IMR-90 (cell line): ENCODE results near the gene CTIF. TPM values are rescaled to one million over a fixed set of nuclear protein-coding genes. Genes with fewer than 3 reads are reported as not detected.

Source experiments
- ATAC-seq: fragments of 200-7000 bp; cut with Tn5 transposase; 2 replicates; pipeline ENCODE4 v1.9.1; 2020; ENCODE audit warnings: low read depth, mild to moderate bottlenecking, moderate library complexity
- BruUV-seq: library from RNA; stranded (reverse); fragments of 400-500 nt; replicated peaks from 2 replicates; lab custom pipeline; 2021; lab: Mats Ljungman, UMichigan
- CTCF ChIA-PET: fragments of 300-600 bp; formaldehyde crosslinking; extraction: SDS; loops from one replicate; lab custom pipeline; 2021; ENCODE audit warnings: antibody characterized with exemption; lab: Yijun Ruan, JAX
- POLR2A ChIA-PET: fragments of 300-600 bp; sonication (Branson Sonifier 250); formaldehyde crosslinking; loops from one replicate; lab custom pipeline; 2022; ENCODE audit warnings: antibody characterized with exemption; ENCODE audit not compliant: unreplicated experiment; lab: Charles Lee
- DNase-seq: peaks from one replicate; pipeline ENCODE4 v3.0.0; 2013
- H2AFZ ChIP-seq: replicated peaks from 2 replicates; pipeline ENCODE3; 2013; ENCODE audit warnings: low read length, mild to moderate bottlenecking; ENCODE audit not compliant: poor library complexity
- H2AK5ac ChIP-seq: 2 replicates; pipeline ENCODE4 v1.6.1; 2013; ENCODE audit warnings: low read depth, low read length, inconsistent platforms
- H2AK9ac ChIP-seq: replicated peaks from 2 replicates; pipeline ENCODE3; 2013; ENCODE audit warnings: mild to moderate bottlenecking, low read depth, low read length, moderate library complexity; ENCODE audit not compliant: poor library complexity
- H2BK120ac ChIP-seq: 2 replicates; pipeline ENCODE4 v1.6.1; 2013; ENCODE audit warnings: low read depth, low read length, inconsistent platforms
- H2BK15ac ChIP-seq: 3 replicates; pipeline ENCODE4 v1.6.1; 2013; ENCODE audit warnings: low read depth, low read length, inconsistent platforms
- H2BK20ac ChIP-seq: 2 replicates; pipeline ENCODE4 v1.6.1; 2013; ENCODE audit warnings: low read depth, mild to moderate bottlenecking, inconsistent platforms, low read length, moderate library complexity
- H2BK5ac ChIP-seq: 2 replicates; pipeline ENCODE4 v1.6.1; 2013; ENCODE audit warnings: mild to moderate bottlenecking, low read depth, low read length, inconsistent platforms; ENCODE audit not compliant: poor library complexity, severe bottlenecking
- H3K14ac ChIP-seq: replicated peaks from 2 replicates; pipeline ENCODE4 v1.6.1; 2013; ENCODE audit warnings: low read depth, low read length, inconsistent platforms
- H3K18ac ChIP-seq: 2 replicates; pipeline ENCODE4 v1.6.1; 2013; ENCODE audit warnings: low read depth, low read length, control low read depth
- H3K23ac ChIP-seq: 2 replicates; pipeline ENCODE4 v1.6.1; 2013; ENCODE audit warnings: low read depth, low read length, inconsistent platforms
- H3K27ac ChIP-seq: 2 replicates; pipeline ENCODE4 v1.5.1; 2013; ENCODE audit warnings: mild to moderate bottlenecking, control low read depth, low read length; ENCODE audit not compliant: insufficient read depth
- H3K27me3 ChIP-seq: 2 replicates; pipeline ENCODE4 v1.6.1; 2013; ENCODE audit warnings: low read length; ENCODE audit not compliant: control insufficient read depth, insufficient read depth
- H3K36me3 ChIP-seq: 2 replicates; pipeline ENCODE4 v1.6.1; 2013; ENCODE audit warnings: low read length, mixed read lengths; ENCODE audit not compliant: control insufficient read depth, insufficient read depth
- H3K4ac ChIP-seq: 2 replicates; pipeline ENCODE4 v1.6.1; 2013; ENCODE audit warnings: low read depth, low read length, inconsistent platforms
- H3K4me1 ChIP-seq: 2 replicates; pipeline ENCODE4 v1.6.1; 2013; ENCODE audit warnings: low read length, mixed read lengths; ENCODE audit not compliant: control insufficient read depth, insufficient read depth
- H3K4me2 ChIP-seq: 2 replicates; pipeline ENCODE4 v1.6.1; 2013; ENCODE audit warnings: low read depth, mild to moderate bottlenecking, control low read depth, low read length, moderate library complexity
- H3K4me3 ChIP-seq: 2 replicates; pipeline ENCODE4 v1.5.1; 2013; ENCODE audit warnings: low read depth, mild to moderate bottlenecking, control low read depth, low read length, moderate library complexity; ENCODE audit not compliant: insufficient read depth
- H3K56ac ChIP-seq: 2 replicates; pipeline ENCODE4 v1.6.1; 2013; ENCODE audit warnings: low read length, inconsistent platforms; ENCODE audit not compliant: insufficient read depth; ENCODE audit errors: extremely low read depth
- H3K79me1 ChIP-seq, 2 experiments: 2 replicates each; pipeline ENCODE4 v1.6.1; 2013; ENCODE audit warnings: low read length in 2 of 2, inconsistent platforms in 1 of 2, low read depth in 1 of 2
- H3K9ac ChIP-seq: 2 replicates; pipeline ENCODE4 v1.6.1; 2013; ENCODE audit warnings: low read depth, low read length, control low read depth
- H3K9me1 ChIP-seq: 2 replicates; pipeline ENCODE4 v1.6.1; 2013; ENCODE audit warnings: low read length, inconsistent platforms; ENCODE audit not compliant: insufficient read depth
- H3K9me3 ChIP-seq: 2 replicates; pipeline ENCODE4 v1.6.1; 2013; ENCODE audit warnings: low read length; ENCODE audit not compliant: control insufficient read depth, insufficient read depth
- H4K20me1 ChIP-seq: 2 replicates; pipeline ENCODE4 v1.6.1; 2013; ENCODE audit warnings: low read length, inconsistent platforms; ENCODE audit not compliant: insufficient read depth
- H4K5ac ChIP-seq: 2 replicates; pipeline ENCODE4 v1.6.1; 2013; ENCODE audit warnings: mild to moderate bottlenecking, low read depth, low read length, control low read depth
- H4K8ac ChIP-seq, 2 experiments: 2 replicates each; pipeline ENCODE4 v1.6.1; 2013; ENCODE audit warnings: low read depth in 2 of 2, low read length in 2 of 2, control low read depth in 1 of 2, inconsistent platforms in 1 of 2
- H4K91ac ChIP-seq: 2 replicates; pipeline ENCODE4 v1.6.1; 2013; ENCODE audit warnings: low read depth, low read length, inconsistent platforms; ENCODE audit not compliant: insufficient read depth
- CHD1 ChIP-seq: IDR thresholded peaks from 2 replicates; pipeline ENCODE4 v1.6.1; 2012; ENCODE audit warnings: low read depth, low read length, improper control_type of control experiment
- MAFK ChIP-seq: IDR thresholded peaks from 2 replicates; pipeline ENCODE4 v1.6.1; 2012; ENCODE audit warnings: low read depth, low read length, improper control_type of control experiment
- RCOR1 ChIP-seq: IDR thresholded peaks from 2 replicates; pipeline ENCODE4 v1.6.1; 2012; ENCODE audit warnings: mild to moderate bottlenecking, low read length, improper control_type of control experiment; ENCODE audit not compliant: insufficient replicate concordance
- WGBS, 2 experiments: methylation state at CpG; one replicate each; pipeline versions ENCODE4 v1.1.5 to v1.1.7; 2013; ENCODE audit warnings: missing lambda C conversion rate in 2 of 2; ENCODE audit not compliant: insufficient read length in 1 of 2; ENCODE audit errors: extremely low coverage in 2 of 2; 5-methylcytosine and 5-hydroxymethylcytosine counted together
- dilution Hi-C: fragments of 300-500 bp; cut with HindIII; formaldehyde crosslinking; loops from one replicate; pipeline ENCODE4 v1.14.3; 2018; ENCODE audit warnings: low sequenced_read_pairs; ENCODE audit not compliant: unreplicated experiment
- in situ Hi-C: fragments of 300-500 bp; cut with MboI; formaldehyde crosslinking; loops from 3 replicates; pipeline ENCODE4 v1.14.3; 2019; ENCODE audit warnings: low sequenced_read_pairs, inconsistent platforms, mixed read lengths
- intact Hi-C: fragments of 100-400 bp; cut with micrococcal nuclease; formaldehyde crosslinking; loops from 2 replicates; pipeline ENCODE4 v1.10.0; 2022
- polyA plus RNA-seq, 3 experiments: library from polyadenylated mRNA; depleted of rRNA; stranded (reverse); fragments of >200 nt; gene quantifications; 2 replicates each; pipeline ENCODE4 v1.2.3, GENCODE V29; 2012; ENCODE audit warnings: low replicate concordance in 1 of 3
- total RNA-seq: library from RNA; depleted of rRNA; stranded (reverse); fragments of >200 nt; gene quantifications from 2 replicates; pipeline ENCODE4 v1.2.3, GENCODE V29; 2012
- TF ChIP-seq, protein P1 (sequence below): conservative IDR thresholded peaks from 2 replicates; pipeline ENCODE4 v1.5.1; 2012; ENCODE audit warnings: mild to moderate bottlenecking, low read depth, low read length, improper control_type of control experiment

Gene CTIF
- total and polyA plus RNA-seq, 2 of the 4 experiments (the other 2 are of a cell fraction) = 25.1 to 57.0 TPM

GRCh38 chr18:48821251-48821590 lies 282.4 kb downstream of the CTIF start:
- Histone ChIP-seq H3K14ac (no peak overlapping the region), H3K4me2 (no peak overlapping the region), H2AK5ac (no peak overlapping the region), H3K27ac (no peak overlapping the region), H2BK20ac (no peak overlapping the region), H4K5ac (no peak overlapping the region), H4K20me1 (0 out of 2 replicates have a peak, but pooled peaks cover under 1% of the 10 kb centered on the region), H3K56ac (no peak overlapping the region), H3K9me1 (peaks cover 16% of the 10 kb centered on the region; the same call in 1 of the 2 replicates), H3K9me3 (no peaks in the 10 kb centered on the region), H2BK15ac (no peak overlapping the region), H3K4ac (no peak overlapping the region), H3K79me1 (peaks cover 13 to 47% of the 10 kb centered on the region in 2 experiments), H3K4me1 (peaks cover 7% of the 10 kb centered on the region; the same call in 1 of the 2 replicates), H2BK5ac (no peak overlapping the region), H2BK120ac (no peak overlapping the region), H3K9ac (no peak overlapping the region), H4K8ac (no peak overlapping the region), H3K18ac (no peak overlapping the region), H3K23ac (peak overlapping the region; percentile 11; the same call in 1 of the 2 replicates), H3K27me3 (no peaks in the 10 kb centered on the region), H4K91ac (no peak overlapping the region), H2AK9ac (no peak overlapping the region), H3K4me3 (no peak overlapping the region), H3K36me3 (peaks cover 40% of the 10 kb centered on the region), H2AFZ (no peak overlapping the region)
- 98% methylated on average over 4 of the region's 5 CpGs; no CpG with 5 or more reads in 1 of the 2 experiments for WGBS, 2 experiments
- in situ Hi-C loops (no loop called here), dilution Hi-C loops (no loop called here), intact Hi-C loops (no loop called here)
- POLR2A ChIA-PET = no interaction called here
- ATAC-seq (no peak), DNase-seq (no peak)
- CTCF ChIA-PET = no interaction called here
- BruUV-seq = no TSS peak
- TF ChIP-seq, protein P1, sequence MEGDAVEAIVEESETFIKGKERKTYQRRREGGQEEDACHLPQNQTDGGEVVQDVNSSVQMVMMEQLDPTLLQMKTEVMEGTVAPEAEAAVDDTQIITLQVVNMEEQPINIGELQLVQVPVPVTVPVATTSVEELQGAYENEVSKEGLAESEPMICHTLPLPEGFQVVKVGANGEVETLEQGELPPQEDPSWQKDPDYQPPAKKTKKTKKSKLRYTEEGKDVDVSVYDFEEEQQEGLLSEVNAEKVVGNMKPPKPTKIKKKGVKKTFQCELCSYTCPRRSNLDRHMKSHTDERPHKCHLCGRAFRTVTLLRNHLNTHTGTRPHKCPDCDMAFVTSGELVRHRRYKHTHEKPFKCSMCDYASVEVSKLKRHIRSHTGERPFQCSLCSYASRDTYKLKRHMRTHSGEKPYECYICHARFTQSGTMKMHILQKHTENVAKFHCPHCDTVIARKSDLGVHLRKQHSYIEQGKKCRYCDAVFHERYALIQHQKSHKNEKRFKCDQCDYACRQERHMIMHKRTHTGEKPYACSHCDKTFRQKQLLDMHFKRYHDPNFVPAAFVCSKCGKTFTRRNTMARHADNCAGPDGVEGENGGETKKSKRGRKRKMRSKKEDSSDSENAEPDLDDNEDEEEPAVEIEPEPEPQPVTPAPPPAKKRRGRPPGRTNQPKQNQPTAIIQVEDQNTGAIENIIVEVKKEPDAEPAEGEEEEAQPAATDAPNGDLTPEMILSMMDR = no peak
- no peak for TF ChIP-seq RCOR1
- no peak for TF ChIP-seq CHD1
- no peak for TF ChIP-seq MAFK
